Measurements from ENCODE around the gene OSBPL10.

DNA sequence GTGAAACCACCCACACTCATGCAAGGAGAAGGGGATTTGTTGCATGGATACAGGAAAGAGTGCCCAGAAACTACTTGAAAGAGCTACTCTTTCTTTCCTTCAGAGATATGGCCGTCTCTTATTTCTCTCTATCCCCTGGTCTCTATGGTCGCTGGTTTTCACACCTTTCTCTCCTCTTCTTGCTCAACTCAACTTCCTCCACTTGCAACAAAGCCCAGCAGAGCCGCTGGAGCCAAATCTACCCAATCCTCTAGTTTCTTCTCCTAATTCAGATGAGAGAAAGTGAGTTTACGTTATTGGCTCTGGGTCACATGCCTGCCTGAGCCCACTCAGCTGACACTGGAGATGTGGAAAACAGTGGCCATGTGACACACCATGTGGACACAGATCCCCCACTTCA, 215.2 kb downstream of the OSBPL10 start:
- TF ChIP-seq, protein P1, sequence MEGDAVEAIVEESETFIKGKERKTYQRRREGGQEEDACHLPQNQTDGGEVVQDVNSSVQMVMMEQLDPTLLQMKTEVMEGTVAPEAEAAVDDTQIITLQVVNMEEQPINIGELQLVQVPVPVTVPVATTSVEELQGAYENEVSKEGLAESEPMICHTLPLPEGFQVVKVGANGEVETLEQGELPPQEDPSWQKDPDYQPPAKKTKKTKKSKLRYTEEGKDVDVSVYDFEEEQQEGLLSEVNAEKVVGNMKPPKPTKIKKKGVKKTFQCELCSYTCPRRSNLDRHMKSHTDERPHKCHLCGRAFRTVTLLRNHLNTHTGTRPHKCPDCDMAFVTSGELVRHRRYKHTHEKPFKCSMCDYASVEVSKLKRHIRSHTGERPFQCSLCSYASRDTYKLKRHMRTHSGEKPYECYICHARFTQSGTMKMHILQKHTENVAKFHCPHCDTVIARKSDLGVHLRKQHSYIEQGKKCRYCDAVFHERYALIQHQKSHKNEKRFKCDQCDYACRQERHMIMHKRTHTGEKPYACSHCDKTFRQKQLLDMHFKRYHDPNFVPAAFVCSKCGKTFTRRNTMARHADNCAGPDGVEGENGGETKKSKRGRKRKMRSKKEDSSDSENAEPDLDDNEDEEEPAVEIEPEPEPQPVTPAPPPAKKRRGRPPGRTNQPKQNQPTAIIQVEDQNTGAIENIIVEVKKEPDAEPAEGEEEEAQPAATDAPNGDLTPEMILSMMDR (conservative IDR thresholded peaks at IDR 0.05; ENCODE audit: low read depth, low read length) = no peak
- TF ChIP-seq POLR2A (IDR thresholded peaks at IDR 0.05; ENCODE audit: low read depth, low read length) = no peak
- TF ChIP-seq MAFK (IDR thresholded peaks at IDR 0.05; ENCODE audit: low read depth, low read length) = no peak
- TF ChIP-seq, protein P2, sequence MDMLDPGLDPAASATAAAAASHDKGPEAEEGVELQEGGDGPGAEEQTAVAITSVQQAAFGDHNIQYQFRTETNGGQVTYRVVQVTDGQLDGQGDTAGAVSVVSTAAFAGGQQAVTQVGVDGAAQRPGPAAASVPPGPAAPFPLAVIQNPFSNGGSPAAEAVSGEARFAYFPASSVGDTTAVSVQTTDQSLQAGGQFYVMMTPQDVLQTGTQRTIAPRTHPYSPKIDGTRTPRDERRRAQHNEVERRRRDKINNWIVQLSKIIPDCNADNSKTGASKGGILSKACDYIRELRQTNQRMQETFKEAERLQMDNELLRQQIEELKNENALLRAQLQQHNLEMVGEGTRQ (IDR thresholded peaks at IDR 0.05; ENCODE audit: low read depth, low read length) = no peak
- TF ChIP-seq RAD21 (IDR thresholded peaks at IDR 0.05; ENCODE audit: low read length) = no peak
- no peak for TF ChIP-seq RFX5 (IDR thresholded peaks at IDR 0.05; ENCODE audit: low read depth, low read length)
- TF ChIP-seq BHLHE40 (IDR thresholded peaks at IDR 0.05; ENCODE audit: low read depth, low read length) = no peak
- TF ChIP-seq SMC3 (IDR thresholded peaks at IDR 0.05; ENCODE audit: low read depth, low read length) = no peak
- TF ChIP-seq RCOR1 (IDR thresholded peaks at IDR 0.05; ENCODE audit: insufficient replicate concordance, low read length) = no peak
- TF ChIP-seq CEBPB (IDR thresholded peaks at IDR 0.05; ENCODE audit: low read depth, low read length) = no peak
- TF ChIP-seq MXI1 (IDR thresholded peaks at IDR 0.05; ENCODE audit: borderline replicate concordance, low read depth, low read length) = no peak
- TF ChIP-seq MAZ (IDR thresholded peaks at IDR 0.05; ENCODE audit: borderline replicate concordance, low read depth, low read length) = no peak
- no peak for TF ChIP-seq CHD1 (IDR thresholded peaks at IDR 0.05; ENCODE audit: low read depth, low read length)
- TF ChIP-seq FOS (IDR thresholded peaks at IDR 0.05; ENCODE audit: low read depth, low read length) = no peak
